ENCODE measurements around the gene RBM19.

RBM19 gene

DNA sequence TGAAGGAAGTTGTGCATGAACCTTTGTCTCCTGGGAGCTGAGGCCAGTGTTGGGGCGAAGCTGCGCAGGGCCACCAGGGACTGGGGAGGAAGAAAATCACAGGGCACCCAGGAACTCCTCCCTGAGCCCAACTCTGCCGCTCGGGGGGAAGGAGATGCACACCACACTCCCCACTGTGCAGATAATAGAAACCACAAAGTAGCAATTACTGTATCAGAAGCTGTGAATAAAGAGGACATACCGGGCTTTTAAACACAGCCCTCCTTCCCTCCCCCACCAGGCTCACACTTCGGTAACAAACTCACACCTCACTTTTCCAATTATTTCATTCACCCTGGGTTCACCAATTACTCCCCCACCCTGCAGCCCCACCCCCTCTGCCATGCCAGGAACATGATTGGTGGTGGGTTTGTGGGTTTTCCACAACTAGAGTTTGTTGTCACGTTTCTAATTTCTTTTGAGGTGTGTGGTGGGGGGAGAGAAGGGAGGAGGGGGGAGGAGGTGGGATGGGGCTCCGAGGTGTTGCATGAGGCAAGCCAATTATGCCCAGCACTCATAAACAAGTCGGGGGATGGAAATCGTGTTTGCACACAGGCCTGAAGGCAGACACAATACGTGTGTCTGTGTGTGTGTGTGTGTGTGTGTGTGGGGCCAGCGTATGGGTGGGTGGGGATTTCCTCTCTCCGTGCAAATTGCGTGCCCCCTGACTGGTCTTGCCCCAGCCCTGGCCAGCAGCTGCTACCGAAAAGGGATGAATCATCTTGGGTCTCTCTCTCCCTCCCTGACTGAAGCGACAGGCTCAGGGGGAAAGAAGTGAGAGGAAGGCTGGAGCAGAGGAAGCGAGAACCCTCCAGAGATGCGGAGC, 103.3 kb downstream of the RBM19 start:
- no peak overlapping the region for H3K4me3 ChIP-seq (ENCODE audit: control insufficient read depth, low read depth, low read length)
- peak; percentile 49 for DNase-seq (ENCODE audit: low read depth)
- TF ChIP-seq, protein P1, sequence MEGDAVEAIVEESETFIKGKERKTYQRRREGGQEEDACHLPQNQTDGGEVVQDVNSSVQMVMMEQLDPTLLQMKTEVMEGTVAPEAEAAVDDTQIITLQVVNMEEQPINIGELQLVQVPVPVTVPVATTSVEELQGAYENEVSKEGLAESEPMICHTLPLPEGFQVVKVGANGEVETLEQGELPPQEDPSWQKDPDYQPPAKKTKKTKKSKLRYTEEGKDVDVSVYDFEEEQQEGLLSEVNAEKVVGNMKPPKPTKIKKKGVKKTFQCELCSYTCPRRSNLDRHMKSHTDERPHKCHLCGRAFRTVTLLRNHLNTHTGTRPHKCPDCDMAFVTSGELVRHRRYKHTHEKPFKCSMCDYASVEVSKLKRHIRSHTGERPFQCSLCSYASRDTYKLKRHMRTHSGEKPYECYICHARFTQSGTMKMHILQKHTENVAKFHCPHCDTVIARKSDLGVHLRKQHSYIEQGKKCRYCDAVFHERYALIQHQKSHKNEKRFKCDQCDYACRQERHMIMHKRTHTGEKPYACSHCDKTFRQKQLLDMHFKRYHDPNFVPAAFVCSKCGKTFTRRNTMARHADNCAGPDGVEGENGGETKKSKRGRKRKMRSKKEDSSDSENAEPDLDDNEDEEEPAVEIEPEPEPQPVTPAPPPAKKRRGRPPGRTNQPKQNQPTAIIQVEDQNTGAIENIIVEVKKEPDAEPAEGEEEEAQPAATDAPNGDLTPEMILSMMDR (IDR thresholded peaks at IDR 0.05; ENCODE audit: control insufficient read depth, insufficient read depth, low read depth, low read length, missing control alignments) = no peak

- TF ChIP-seq, protein P1 (IDR thresholded peaks at IDR 0.05; ENCODE audit: control insufficient read depth, insufficient read depth, low read depth, low read length, missing control alignments) = no peak
- H3K4me3 ChIP-seq (ENCODE audit: control insufficient read depth, low read depth, low read length) = no peak overlapping the region
- DNase-seq (ENCODE audit: low read depth) = no peak
These were observed 104.3 kb downstream of the RBM19 start for GRCh38 chr12:113861708-113862312.

DNA sequence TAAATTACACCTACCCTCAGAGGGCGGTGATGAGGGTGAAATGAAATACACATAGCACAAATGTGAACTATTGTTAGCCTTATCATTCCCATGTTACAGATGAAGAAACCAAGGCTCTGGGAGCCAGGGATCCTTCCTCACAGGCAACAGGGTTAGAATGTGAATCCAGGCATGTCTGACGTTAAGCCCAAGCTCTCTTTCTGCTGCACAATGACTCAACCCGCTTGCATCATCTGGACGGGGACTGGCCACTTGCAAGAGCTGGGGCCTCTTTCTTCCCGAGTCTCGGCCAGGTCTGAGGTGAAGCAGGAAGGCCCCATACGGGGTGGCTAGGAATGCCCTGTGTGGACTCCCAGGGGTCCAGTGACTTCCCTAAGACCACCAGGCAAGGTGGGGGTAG, 105.2 kb downstream of the RBM19 start:
- TF ChIP-seq, protein P1 (IDR thresholded peaks at IDR 0.05; ENCODE audit: control insufficient read depth, insufficient read depth, low read depth, low read length, missing control alignments) = no peak
- peak; percentile 78 for DNase-seq (ENCODE audit: low read depth)
- no peak overlapping the region for H3K4me3 ChIP-seq (ENCODE audit: control insufficient read depth, low read depth, low read length)

DNA sequence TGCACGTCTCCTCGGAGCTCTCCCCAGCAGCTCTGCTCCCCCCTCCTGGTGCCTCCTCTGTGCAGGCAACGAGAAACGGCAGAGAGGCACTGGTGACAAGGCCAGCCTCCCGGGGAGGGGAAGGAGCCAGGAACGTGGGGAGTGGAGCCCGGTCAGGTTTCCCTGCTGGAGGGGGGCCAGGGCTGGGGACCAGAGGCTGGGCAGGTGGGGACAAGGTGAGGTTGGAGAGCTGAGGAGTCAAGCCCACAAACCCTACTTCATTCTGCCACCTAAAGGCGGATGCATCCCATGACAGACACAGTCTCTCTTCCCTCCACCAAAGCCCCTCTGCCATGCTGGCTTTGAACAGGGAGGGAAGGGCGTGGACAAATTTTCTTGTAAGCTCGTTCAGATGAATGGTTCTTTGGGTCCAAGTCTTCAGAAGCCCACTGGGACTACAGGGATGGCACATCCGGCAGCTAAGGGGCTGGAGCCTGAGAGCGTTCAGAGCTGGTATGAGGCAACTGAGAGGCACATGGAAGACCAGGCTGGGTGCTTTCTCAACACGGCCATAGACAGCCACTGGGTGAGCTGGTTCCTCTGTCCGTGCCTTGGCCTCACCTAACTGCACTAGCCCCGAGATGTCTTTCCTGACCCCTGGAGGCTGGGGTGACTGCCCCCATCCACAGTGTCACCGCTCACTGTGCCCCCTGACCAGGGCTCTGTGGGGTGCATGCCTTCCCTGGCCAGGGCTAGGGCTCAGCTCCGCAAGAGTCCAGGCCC, 105.9 kb downstream of the RBM19 start:
- TF ChIP-seq, protein P1 (IDR thresholded peaks at IDR 0.05; ENCODE audit: control insufficient read depth, insufficient read depth, low read depth, low read length, missing control alignments) = no peak
- no peak for DNase-seq (ENCODE audit: low read depth)
- H3K4me3 ChIP-seq (ENCODE audit: control insufficient read depth, low read depth, low read length) = no peak overlapping the region

- TF ChIP-seq, protein P1 (IDR thresholded peaks at IDR 0.05; ENCODE audit: control insufficient read depth, insufficient read depth, low read depth, low read length, missing control alignments) = no peak
- no peak overlapping the region for H3K4me3 ChIP-seq (ENCODE audit: control insufficient read depth, low read depth, low read length)
- DNase-seq (ENCODE audit: low read depth) = no peak
These were observed 107.2 kb downstream of the RBM19 start for GRCh38 chr12:113858841-113859386.

- TF ChIP-seq, protein P1 (IDR thresholded peaks at IDR 0.05; ENCODE audit: control insufficient read depth, insufficient read depth, low read depth, low read length, missing control alignments) = no peak
- no peak for DNase-seq (ENCODE audit: low read depth)
- no peak overlapping the region for H3K4me3 ChIP-seq (ENCODE audit: control insufficient read depth, low read depth, low read length)
These were observed 108.8 kb downstream of the RBM19 start for GRCh38 chr12:113857371-113857770.
